Fibroblast of peridontal ligament (primary cell): ENCODE results near the gene ZEB2.
A peak's percentile ranks its signal among the peaks of the same experiment; 100 is the strongest.

Experiments used
- DNase-seq: peaks from one replicate; pipeline ENCODE4 v3.0.0-alpha.2; 2010; ENCODE audit errors: extremely low read depth

The ZEB2 gene

GRCh38 chr2:144496092-144496976 lies 23.6 kb downstream of the ZEB2 start:
- peak; percentile 46 for DNase-seq

DNA sequence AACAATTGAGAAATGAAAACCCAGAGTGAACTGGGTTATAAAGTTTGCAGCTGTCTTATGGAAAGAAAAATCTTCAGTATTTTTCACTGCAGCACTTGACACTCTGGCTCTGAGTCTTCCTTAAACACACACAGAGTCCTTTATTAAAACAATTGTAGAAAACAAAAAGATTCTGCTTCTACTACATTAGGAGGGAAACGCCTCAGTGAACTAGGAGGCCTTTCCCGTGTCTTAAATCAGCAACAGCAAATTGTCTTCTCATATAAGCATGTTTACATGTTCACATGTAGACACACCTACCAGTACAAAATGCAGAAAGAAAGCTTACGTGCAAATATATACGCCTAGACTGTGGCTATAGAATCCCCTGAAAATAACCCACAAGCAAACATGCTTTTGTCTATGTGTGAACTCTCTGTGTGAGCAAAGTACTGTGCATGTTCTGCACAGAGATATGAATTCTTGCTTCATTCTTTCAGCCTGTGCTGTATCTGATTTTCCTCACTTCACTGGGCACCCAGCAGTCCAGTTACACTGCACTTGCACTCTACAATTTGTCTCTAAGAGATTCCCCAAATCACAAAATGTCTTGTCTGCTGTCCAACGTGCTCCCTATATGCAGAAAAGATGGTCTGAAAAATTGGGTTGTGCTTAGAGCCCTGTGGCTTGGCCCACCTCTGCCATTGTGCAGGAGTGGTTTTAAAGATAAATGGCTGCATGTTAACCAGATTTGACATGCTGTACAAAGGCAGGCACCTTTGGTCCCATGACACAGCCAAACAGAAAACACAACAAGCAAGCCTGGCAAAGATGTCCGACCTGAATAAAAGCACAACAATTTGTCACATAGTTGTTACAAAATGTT lies 24.5 kb downstream of the ZEB2 start:
- DNase-seq, result no peak

- DNase-seq, result no peak
Observed at GRCh38 chr2:144493027-144493809, 26.7 kb downstream of the ZEB2 start.

DNA sequence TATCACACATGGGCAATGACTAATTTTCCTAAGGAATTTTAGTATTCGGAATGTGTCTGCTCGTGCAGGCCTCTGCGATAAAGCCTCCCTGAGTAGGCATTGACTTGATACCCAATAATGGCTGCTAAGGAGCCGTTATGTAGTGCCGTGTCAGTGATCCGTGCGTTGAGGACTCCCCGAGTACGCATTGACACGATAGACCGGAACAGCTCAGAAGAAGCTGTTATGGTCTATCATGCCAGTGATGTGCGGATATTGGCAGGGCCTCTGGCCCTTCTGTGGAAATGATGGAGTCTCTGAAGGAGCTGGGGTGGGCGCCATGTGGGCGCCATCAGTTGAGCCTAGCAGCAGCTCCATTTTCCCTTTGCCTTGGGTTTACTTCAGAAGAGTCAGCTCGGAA lies 29.1 kb downstream of the ZEB2 start:
- DNase-seq, result no peak

DNA sequence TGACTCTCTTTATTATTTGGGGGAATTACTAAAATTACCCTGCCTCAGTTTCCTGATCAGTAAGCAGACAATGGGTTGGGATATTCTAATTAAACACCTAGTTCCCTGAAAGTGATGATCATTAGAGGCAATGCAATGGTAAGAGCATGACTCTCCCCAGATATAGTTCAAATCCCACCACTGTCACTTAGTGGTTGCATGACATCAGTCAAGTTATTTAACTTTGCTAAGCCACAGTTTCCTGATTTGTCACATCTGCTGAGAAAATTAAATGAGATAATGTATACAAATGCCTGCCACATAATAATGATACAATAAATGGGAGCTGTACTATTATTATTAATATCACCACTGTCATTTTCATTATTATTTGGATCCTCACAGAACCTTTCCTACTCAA lies 29.9 kb downstream of the ZEB2 start:
- no peak for DNase-seq

GRCh38 chr2:144489315-144489916 lies 30.5 kb downstream of the ZEB2 start:
- no peak for DNase-seq

- DNase-seq, result no peak
Observed at GRCh38 chr2:144484201-144484948, 35.5 kb downstream of the ZEB2 start.

DNA sequence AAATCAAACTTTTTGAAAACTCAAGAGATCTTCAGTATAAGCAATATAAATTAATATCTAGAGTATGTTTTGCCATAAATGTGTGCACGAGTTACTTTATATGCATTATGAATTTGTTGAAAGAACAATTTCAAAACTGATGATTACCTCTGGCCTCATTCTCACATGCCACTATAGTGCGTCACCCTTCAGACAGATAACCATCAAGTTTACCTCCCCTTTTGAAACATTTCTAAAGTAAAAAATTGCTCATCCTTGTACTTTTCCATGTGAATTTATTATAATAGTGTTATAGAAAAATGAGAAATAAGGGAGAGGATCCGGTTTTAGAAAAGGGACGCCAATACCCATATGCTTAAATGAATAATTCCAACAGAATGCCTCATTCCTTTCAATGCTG lies 38.3 kb downstream of the ZEB2 start:
- DNase-seq, result no peak

DNA sequence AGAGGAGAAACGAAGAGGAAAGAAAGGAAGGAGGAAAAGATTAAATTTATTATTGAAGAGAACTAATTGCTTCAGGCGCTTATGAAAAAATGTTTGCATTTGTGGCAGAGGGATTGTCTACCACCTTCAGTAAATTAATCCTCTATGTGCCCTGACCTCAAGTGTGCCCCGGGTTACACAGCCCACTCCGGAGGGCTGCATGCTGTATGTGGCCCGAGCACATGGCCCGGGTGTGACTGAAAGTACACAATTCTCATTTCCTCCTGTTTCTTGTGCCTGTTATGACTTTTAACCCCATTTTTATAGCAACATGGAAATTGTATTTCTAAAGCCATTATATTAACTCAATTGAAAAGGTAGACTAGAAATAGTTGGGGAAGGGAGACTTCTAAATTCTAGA lies 38.8 kb downstream of the ZEB2 start:
- DNase-seq, result no peak

DNA sequence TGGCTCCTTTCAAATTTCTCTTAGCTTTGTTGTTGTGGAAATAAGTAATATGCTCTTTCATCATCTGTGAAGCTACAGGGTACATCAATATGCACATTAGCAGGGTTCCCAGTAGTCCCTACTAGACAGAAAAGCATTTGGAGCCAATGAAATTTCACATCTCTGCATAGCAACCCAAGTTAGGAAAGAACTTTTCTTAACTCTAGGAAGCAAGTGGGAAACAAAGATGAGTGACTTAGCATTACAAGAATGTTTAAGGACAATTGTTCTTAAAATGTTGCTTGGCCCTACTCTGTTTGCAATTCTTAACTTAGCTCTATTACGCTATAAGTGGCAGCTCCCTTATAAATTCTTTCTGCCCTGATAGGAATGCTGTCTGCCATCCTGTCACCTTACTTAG lies 39.6 kb downstream of the ZEB2 start:
- DNase-seq, result peak; percentile 76

- DNase-seq, result no peak
Observed at GRCh38 chr2:144479659-144480058, 40.3 kb downstream of the ZEB2 start.

GRCh38 chr2:144479138-144479537 lies 40.8 kb downstream of the ZEB2 start:
- peak; percentile 81 for DNase-seq

DNA sequence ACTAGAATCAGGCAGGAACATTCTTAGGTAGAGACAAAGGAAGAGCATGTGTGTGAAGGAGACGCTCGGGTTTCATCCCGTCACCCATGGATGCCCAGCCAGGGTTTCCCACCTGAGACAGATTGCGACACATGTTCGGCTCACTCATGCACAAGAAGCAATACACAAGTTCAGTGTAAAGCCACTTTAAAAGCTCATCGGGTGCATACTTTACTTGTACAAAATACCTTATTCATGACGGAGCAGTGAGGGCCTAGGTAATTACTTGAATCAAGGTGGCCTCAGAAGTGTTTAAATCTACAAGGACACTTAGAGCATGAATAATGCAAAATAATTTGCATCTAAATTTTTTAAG lies 42.0 kb downstream of the ZEB2 start:
- no peak for DNase-seq

- DNase-seq, result peak; percentile 90
Observed at GRCh38 chr2:144477281-144477956, 42.5 kb downstream of the ZEB2 start.

DNA sequence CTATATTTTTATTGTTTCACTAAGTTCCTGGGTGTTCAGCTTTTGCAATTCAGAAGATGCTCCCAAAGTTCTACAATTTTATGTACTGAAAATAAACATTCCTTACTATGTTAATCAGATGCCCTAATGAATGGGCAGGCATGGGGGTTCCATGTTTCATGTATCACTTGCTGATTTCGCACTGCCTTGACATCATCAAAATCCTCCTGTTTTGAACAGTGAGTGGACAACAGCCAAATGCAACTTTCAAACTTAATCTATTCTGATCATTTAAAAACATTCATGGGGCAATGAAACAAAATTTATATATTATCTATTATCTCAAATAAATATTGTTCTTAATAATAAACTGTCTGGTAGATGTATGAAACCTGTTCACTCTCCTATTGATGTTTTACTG lies 43.2 kb downstream of the ZEB2 start:
- DNase-seq, result no peak

DNA sequence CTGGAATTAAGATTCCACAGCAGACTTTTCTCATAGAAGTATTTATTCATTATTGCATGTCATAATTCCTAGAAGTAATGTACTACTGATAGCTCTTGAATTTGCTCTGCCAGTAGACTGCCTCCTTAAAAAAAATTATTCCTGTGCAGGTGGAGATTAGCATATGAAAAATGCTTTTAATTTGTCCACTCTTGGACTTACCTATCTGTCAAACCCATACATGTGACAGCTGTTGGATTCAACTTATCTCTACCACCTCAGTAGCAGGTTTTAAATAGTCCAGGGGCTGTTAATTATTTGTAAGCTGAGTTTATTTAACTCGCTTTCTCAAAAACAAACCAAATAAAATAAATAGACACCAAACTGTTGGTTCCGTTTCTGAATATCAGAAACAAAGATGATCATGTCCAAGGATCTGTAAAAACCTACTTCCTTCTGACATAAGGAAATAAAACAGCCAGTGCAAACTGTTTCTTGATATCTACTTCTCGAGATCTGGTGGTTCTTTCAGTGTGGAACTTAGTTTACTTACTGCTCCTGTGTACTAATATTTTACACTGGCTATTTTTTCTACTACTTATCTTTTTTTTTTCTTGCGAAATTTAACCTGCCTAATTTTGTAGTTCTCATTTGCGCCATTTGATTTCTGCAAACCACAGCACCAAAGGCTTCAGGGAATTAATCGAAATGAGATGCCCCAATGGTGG lies 44.2 kb downstream of the ZEB2 start:
- no peak for DNase-seq

DNA sequence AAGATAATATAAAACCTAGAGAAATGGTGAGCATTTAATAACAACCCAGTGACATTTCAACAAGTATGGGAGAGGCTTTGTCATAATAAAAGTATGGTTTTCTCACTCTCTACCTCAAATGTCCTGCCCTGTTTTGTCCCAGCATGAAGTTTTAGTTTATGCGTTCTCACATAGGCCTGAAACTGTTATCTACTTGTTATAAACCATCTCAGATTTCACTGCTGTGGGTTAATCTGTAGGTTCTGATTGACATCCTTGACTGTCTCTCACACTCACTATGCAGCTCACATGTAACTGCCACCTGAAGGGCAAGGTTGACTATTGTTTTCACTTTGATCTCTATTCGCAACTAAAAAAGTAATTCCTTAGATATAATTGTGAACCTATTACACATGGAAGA lies 44.9 kb downstream of the ZEB2 start:
- DNase-seq, result no peak

GRCh38 chr2:144474017-144474416 lies 45.9 kb downstream of the ZEB2 start:
- DNase-seq, result no peak

- peak; percentile 80 for DNase-seq
Observed at GRCh38 chr2:144472911-144473310, 47.0 kb downstream of the ZEB2 start.

- DNase-seq, result no peak
Observed at GRCh38 chr2:144472046-144472412, 47.9 kb downstream of the ZEB2 start.
